ENCODE data around the gene TTLL6. TPM values are rescaled to one million over a fixed set of nuclear protein-coding genes. Genes with fewer than 3 reads are reported as not detected.

Gene TTLL6
- total RNA-seq, 4 donors from 2014 or later: 0.34 to 1.2 (median 0.89) TPM

DNA sequence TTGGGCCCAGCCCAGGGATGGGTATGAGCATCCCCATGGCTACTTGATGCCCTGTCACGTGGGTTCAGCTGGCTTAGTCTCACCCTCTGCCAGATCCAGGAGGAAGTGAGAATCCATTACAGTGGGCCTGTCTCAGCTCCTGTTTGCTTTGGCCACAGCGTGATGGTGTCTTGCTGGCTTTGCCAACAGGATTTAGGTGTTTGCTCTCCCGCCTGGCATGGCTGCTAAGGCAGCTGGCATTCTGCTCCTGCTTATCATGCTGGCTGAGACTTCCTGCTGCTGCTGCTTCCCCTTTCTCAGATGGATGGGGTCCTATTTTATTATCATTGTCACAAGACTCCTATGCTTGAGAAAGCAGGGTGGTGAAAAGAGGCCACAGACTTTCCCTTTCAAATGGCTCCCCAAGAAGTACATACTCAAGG, 60.2 kb downstream of the TTLL6 start:
- no peaks in the 10 kb centered on the region for H3K36me3 ChIP-seq
- H3K27ac ChIP-seq: no peak overlapping the region
- no peak for DNase-seq
- TF ChIP-seq, protein P1, sequence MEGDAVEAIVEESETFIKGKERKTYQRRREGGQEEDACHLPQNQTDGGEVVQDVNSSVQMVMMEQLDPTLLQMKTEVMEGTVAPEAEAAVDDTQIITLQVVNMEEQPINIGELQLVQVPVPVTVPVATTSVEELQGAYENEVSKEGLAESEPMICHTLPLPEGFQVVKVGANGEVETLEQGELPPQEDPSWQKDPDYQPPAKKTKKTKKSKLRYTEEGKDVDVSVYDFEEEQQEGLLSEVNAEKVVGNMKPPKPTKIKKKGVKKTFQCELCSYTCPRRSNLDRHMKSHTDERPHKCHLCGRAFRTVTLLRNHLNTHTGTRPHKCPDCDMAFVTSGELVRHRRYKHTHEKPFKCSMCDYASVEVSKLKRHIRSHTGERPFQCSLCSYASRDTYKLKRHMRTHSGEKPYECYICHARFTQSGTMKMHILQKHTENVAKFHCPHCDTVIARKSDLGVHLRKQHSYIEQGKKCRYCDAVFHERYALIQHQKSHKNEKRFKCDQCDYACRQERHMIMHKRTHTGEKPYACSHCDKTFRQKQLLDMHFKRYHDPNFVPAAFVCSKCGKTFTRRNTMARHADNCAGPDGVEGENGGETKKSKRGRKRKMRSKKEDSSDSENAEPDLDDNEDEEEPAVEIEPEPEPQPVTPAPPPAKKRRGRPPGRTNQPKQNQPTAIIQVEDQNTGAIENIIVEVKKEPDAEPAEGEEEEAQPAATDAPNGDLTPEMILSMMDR (IDR thresholded peaks at IDR 0.05): no peak
- no peak for TF ChIP-seq POLR2A (IDR thresholded peaks at IDR 0.05)
- no peaks in the 10 kb centered on the region for H3K9me3 ChIP-seq
- no peak overlapping the region for H3K4me3 ChIP-seq (replicated peaks in 1 of 3)
- intact Hi-C loops (cut with DNase I): no loop called here
- WGBS, 2 donors: 32 to 39% methylated on average over 3 of the region's 3 CpGs
- H3K4me1 ChIP-seq: no peaks in the 10 kb centered on the region
- peaks cover 44% of the 10 kb centered on the region for H3K27me3 ChIP-seq

DNA sequence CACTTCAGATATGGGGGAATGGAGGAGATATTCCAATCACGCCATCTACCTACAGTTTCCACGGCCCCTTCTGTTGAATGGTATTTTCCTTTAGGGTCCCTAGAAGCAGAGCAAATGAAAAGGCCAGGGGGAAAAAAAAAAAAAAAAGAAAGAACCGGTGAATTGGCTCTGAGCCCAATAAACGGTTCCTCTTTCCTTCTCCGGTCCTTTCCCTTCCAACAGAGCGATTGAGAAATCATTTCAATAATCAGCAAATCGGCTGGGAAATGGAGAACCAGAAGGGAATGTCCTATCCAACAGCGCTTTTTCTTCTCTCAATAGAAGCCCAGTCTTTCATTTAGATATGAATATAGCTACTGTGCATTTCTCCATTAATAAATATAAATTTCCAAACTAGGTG, 61.7 kb downstream of the TTLL6 start:
- WGBS, 2 donors: 18 to 20% methylated on average over 8 of the region's 8 CpGs
- H3K36me3 ChIP-seq: no peaks in the 10 kb centered on the region
- no peak overlapping the region for H3K27ac ChIP-seq
- no peak for DNase-seq
- H3K9me3 ChIP-seq: no peaks in the 10 kb centered on the region
- no peak overlapping the region for H3K4me3 ChIP-seq (replicated peaks in 1 of 3)
- intact Hi-C loops (cut with DNase I): no loop called here
- peaks cover 59% of the 10 kb centered on the region for H3K27me3 ChIP-seq
- H3K4me1 ChIP-seq: no peaks in the 10 kb centered on the region
- TF ChIP-seq POLR2A (IDR thresholded peaks at IDR 0.05): no peak
- TF ChIP-seq, protein P1 (IDR thresholded peaks at IDR 0.05): no peak

DNA sequence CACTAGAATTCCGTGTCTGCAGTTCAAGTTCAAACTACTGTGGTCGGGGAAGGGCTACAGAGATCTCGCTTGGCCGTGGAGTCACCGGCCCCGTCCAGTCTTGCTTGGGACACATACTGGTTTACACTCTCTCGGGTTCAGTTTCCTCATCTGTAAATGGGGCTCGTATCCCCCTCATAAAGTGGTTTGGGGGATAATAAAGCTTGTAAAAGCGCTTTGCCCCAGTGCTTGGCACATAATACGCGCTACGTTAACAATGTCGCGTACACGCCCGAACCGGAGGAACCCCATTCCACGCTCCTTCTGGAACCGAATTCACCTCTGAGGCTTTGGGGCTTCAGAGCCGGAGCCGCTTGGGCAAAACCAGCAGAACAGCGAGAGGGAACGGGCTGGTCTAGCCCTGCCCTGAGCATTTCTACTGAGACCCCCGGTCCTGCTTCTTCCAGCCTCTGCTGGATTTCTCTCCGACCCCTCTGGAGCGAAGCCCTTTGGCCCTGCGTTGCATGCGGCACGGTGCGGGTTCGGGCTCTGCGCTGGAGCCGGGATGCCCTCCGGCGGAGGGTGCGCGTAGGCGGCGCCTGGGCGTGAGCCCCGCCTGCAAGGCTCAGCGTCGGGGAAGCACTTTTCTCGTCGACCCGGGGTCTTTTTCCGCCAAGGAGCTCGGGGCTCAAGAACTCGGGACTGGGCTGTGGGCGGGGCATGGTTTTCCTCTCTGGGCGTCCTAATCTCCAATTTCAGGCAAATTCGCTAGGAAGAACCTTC, 62.3 kb downstream of the TTLL6 start:
- 6 to 12% methylated on average over 26 of the region's 52 CpGs for WGBS, 2 donors
- H3K36me3 ChIP-seq: no peaks in the 10 kb centered on the region
- intact Hi-C loops (cut with DNase I): no loop called here
- H3K9me3 ChIP-seq: no peaks in the 10 kb centered on the region
- no peaks in the 10 kb centered on the region for H3K4me1 ChIP-seq
- H3K4me3 ChIP-seq (replicated peaks in 1 of 3): no peak overlapping the region
- DNase-seq: no peak
- no peak for TF ChIP-seq POLR2A (IDR thresholded peaks at IDR 0.05)
- TF ChIP-seq, protein P1 (IDR thresholded peaks at IDR 0.05): no peak
- peaks cover 59% of the 10 kb centered on the region for H3K27me3 ChIP-seq
- H3K27ac ChIP-seq: no peak overlapping the region

DNA sequence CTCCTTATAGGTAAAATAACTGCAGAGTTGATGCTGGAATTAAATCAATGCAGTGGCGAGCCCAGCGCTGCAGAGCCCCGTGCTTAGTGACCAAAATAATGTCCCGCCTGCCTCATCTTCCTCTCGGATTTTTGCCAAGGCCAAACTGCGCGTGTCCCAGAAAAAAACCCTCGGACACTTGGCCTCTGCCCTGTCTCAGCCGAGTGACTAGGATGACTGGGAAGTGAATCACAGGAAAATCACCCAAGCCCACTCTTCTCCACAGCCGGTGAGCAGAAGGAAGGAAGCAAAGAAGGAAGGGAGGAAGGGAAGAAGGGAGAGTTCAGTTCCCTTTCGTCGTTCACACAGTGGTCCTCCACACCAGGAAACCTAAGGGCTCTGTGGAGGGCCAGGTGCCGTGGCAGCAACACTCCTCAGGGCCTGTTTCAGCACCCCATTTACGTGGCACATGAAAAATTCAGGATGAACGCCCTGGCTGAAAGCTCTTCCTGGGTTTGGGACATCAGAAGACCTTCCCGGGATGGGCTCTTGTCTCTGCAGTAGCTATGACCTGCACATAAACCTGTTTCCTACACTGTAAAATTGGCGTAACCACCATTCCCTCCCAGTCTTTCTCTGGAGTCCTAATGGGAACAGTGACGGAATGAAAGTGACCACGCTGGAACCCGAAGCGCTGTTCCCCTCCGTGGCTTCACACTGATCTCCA, 63.1 kb downstream of the TTLL6 start:
- Histone ChIP-seq H3K36me3 (no peaks in the 10 kb centered on the region), H3K27me3 (peaks cover 67% of the 10 kb centered on the region), H3K4me1 (no peaks in the 10 kb centered on the region), H3K9me3 (no peaks in the 10 kb centered on the region), H3K4me3 (replicated peaks in 1 of 3) (no peak overlapping the region), H3K27ac (no peak overlapping the region)
- intact Hi-C loops (cut with DNase I): no loop called here
- DNase-seq: no peak
- TF ChIP-seq POLR2A (IDR thresholded peaks at IDR 0.05): no peak
- TF ChIP-seq, protein P1 (IDR thresholded peaks at IDR 0.05): no peak
- 15% methylated on average over 22 of the region's 22 CpGs for WGBS, 2 donors

Data from thyroid gland (tissue), 4 donors.